ENCODE results near the gene CCL22.
"Not testable (repeated sequence)": the region's sequence is repeated elsewhere in the genome, so short reads cannot be mapped to it uniquely, and the experiment has no call there.

Gene CCL22

GRCh38 chr16:57358527-57359095 lies at the start of gene CCL22:
Gene CCL22, plus strand, starts transcription at chr16:57358783. Its CDS starts 34 bp downstream, at chr16:57358817.
- peak in 2 of 10 donors; percentile 22 to 33 for DNase-seq
- intact Hi-C loops (cut with DNase I) = no loop called here

DNA sequence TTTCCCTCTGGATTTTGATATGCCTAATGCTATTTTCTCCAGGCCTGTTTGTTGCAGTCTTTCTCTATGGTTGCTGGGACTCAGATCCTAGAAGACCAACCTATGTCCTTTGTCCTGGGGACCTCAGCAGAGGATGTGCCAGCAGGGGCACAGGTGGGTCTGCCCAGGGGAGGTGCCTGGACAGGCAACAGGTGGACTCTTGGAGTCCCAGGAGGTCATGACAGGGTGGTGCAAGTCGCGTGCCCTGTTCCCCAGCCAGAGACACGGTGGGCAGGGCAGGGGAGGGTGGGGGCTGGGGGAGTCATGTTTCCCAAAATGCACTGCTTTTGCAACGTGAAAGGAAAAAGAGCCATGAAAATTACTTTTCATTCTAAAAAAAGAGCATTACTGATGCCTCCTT lies 47.8 kb upstream of the CCL22 start:
- no peak for DNase-seq
- intact Hi-C loops (cut with DNase I) = no loop called here

DNA sequence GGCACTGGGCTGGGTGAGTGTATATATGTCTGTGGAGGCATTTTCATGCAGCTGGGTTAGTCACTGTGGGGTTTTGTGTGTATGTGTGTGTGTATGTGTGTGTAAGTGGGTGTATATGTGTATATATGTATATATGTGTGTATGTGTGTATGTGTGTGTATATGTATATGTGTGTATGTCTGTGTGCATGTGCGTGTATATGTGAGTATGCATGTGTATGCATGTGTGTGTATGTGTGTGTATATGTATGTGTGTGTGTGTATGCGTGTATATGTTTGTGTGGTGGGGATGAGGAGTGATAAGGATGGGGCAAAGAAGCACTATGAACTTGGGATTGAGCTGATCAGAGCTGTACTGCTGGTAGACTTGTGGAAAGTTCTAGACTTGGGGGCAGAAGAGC lies 45.1 kb upstream of the CCL22 start:
- intact Hi-C loops (cut with DNase I) = no loop called here
- no peak for DNase-seq

- intact Hi-C loops (cut with DNase I) = no loop called here
- DNase-seq = no peak
Measured at GRCh38 chr16:57314161-57314785, 44.3 kb upstream of the CCL22 start.

DNA sequence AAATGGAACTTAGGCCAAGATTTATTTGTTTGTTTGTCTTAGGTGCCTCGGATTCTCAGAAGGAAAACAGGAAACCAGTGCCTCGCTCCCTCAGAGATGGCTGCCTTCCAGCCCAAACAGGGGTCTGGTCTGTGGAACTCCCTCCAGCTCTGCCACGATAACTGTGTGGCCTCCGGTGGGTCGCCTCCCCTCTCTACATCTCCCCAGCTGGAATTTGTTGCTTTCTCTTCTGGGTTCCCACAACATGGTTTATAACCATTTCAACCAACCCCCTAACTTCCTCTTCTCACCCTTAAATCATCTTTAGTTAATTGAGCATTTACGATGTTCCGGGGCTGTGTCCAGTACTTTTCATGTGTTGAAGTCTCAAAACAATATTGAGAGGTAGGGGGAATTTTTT lies 43.2 kb upstream of the CCL22 start:
- intact Hi-C loops (cut with DNase I) = no loop called here
- no peak for DNase-seq

GRCh38 chr16:57316390-57317017 lies 42.1 kb upstream of the CCL22 start:
- intact Hi-C loops (cut with DNase I) = no loop called here
- DNase-seq = no peak

DNA sequence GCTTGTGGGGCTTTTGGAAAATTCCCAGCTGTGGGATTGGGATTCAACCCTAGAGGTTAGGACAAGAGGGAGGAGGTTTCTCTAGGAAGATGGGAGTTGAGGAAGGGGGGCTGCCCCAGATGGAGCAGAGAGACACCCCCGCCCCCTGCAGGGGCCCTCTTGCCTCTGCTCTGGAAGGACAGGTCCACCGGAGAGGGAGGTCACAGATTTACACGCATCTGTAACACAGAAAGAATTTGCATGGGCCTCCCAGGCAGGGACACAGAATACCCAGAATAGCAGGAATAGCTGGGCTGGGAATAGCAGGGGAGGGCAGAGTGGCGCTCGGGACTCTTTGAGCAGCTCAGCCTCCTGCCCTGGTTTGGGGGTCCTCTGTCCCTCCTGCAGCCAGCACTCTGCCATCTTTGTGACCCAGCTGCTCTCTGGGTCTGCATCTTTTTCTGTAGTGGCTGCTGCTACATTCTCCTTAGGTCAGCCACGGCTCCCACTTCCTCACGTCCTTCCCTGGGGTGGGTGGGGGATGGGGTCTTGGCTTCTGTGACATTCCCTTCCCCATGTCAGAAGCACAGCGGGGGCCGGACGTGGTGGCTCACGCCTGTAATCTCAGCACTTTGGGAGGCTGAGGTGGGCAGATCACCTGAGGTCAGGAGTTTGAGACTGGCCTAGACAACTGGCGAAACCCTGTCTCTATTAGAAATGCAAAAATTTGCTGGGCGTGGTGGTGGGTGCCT lies 40.2 kb upstream of the CCL22 start:
- DNase-seq = no peak
- intact Hi-C loops (cut with DNase I) = no loop called here

DNA sequence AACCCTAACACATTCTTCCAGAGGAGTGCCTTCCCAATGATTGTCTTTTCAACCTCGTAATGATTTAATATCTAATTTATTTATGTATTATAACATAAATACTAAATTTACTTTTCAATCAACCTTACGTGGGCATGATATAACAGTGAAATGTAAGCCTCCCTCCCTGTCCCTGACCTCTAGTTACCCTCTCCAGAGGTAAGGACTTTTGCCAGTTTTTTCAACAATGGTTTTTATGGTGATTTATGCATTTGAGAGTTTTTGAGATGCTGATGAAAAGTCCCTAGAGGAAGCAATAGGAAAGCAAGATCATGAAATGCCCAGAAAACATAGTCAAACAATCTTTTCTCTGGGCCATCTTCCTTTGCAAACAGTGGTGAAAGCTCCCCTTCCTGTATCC lies 38.9 kb upstream of the CCL22 start:
- intact Hi-C loops (cut with DNase I) = no loop called here
- DNase-seq = no peak

DNA sequence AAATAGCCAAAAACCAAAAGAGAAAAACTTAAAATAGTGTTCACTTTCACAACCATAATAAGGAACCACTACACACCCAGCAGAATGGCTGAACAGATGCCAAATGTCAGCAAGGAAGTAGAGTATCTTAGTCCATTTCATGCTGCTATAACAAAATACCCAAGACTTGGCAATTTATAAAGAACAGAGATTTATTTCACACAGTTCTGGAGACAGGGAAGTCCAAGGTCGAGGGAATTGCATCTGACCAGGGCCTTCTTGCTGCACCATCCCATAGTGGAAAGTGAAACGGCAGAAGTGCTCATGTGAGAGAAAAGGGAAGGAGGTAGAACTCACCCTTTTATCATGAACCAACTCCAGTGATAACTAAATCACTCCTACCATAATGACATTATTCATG lies 33.8 kb upstream of the CCL22 start:
- intact Hi-C loops (cut with DNase I) = no loop called here
- DNase-seq = no peak

- no peak for DNase-seq
- intact Hi-C loops (cut with DNase I) = no loop called here
Measured at GRCh38 chr16:57325458-57325857, 33.1 kb upstream of the CCL22 start.

GRCh38 chr16:57329718-57330327 lies 28.8 kb upstream of the CCL22 start:
- intact Hi-C loops (cut with DNase I) = no loop called here
- DNase-seq = no peak

GRCh38 chr16:57331355-57331754 lies 27.2 kb upstream of the CCL22 start:
- intact Hi-C loops (cut with DNase I) = no loop called here
- no peak for DNase-seq

- no peak for DNase-seq
Measured at GRCh38 chr16:57333402-57333801, 25.2 kb upstream of the CCL22 start.

DNA sequence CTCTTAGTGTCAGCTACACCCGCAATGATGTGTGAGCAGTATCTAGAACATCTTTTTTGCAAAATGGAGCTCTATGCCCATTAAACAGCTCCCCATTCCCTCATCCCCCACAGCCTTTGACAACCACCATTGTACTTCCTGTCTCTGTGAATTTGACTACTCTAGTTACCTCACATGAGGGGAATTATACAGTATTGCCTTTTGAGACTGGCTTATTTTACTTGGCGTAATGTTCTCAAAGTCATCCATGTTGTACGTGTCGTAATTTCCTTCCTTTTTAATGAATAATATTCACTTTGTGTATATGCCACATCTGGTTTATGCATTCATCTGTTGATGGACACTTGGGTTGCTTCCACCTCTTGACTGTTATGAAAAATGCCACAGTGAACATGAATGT lies 23.2 kb upstream of the CCL22 start:
- no peak for DNase-seq
- intact Hi-C loops (cut with DNase I) = no loop called here

More at GRCh38 chr16:57333402-57333801, 25.2 kb upstream of the CCL22 start:
- intact Hi-C loops (cut with DNase I) = no loop called here

GRCh38 chr16:57341062-57341440 lies 17.5 kb upstream of the CCL22 start:
- intact Hi-C loops (cut with DNase I) = no loop called here
- no peak for DNase-seq

DNA sequence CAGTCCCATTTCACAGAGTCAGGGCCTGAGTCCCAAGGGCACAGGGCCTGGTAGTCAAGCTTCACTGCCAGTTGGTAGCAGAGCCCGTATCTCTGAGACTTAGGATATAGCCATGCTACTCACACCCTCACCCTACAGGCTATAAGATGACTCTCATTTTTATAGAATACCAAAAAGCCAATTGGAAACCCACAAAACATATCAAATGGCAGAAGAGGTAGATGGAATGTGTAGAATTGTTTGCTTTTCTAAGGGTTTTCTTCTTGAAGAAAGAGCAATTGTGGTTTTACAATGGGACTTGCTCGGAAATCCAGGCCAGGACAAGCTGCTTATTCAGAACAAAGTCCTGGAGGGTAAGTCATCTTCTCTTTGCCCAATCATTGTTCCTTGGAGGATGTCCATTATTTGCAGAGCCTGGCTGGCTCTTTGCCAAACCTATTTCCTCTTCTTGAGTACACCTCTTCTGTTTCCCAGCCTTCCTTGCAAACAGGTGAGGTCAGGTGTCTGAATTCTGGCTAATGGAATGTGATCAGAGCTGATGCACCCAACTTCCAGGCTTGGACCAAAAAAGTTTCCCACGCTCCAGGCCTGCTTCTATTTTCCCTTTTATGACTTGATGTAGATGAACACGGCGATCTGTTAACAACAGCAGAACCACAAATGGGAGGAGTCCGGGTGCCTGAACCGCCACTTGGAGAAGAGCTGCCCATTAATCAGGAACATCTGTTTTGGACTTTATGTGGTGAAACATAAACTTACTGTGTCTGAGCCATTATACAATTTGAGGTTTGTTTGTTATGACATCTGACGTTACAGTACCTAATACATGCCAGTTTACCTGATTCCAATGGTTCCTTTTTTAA lies 16.9 kb upstream of the CCL22 start:
- intact Hi-C loops (cut with DNase I) = no loop called here
- no peak for DNase-seq

GRCh38 chr16:57342606-57343005 lies 16.0 kb upstream of the CCL22 start:
- DNase-seq; intact Hi-C loops (cut with DNase I): not testable (repeated sequence)

- no peak for DNase-seq
Measured at GRCh38 chr16:57343221-57343620, 15.4 kb upstream of the CCL22 start.

GRCh38 chr16:57344094-57344493 lies 14.5 kb upstream of the CCL22 start:
- DNase-seq; intact Hi-C loops (cut with DNase I): not testable (repeated sequence)

More at GRCh38 chr16:57343221-57343620, 15.4 kb upstream of the CCL22 start:
- intact Hi-C loops (cut with DNase I) = no loop called here

GRCh38 chr16:57345021-57345420 lies 13.6 kb upstream of the CCL22 start:
- intact Hi-C loops (cut with DNase I) = no loop called here
- DNase-seq = no peak
